ENCODE results near the gene GMDS.
A peak's percentile ranks its signal among the peaks of the same experiment; 100 is the strongest.

Gene GMDS

DNA sequence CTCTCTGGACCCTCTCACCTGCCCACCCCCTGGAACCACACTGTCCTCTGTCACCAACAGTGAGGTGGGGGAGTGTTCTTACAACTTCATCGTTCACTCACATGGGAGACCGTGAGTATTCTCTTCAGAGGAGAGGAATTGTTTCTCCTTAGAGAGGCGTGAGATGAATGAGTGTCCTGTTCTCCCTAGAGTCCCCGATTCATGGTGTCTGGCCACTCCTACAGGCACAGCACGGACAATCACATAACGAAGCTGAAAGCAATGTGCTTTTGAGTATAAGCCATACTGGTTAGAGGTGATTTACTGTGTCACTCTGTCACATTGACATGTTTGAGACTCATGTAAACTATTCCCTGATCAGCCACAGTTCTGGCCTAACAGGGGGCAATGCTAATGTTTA lies 581.1 kb downstream of the GMDS start:
- no peak for DNase-seq
- Histone ChIP-seq H2AK5ac (ENCODE audit: low read length) (no peak overlapping the region), H3K79me2 (ENCODE audit: control insufficient read depth, insufficient read depth, low read length, poor library complexity) (no peaks in the 10 kb centered on the region), H3K18ac (ENCODE audit: low read length) (no peak overlapping the region), H4K8ac (ENCODE audit: low read depth, low read length) (no peak overlapping the region), H4K91ac (ENCODE audit: low read depth, low read length) (no peak overlapping the region), H3K36me3 (ENCODE audit: control insufficient read depth in 1 of 2, insufficient read depth in 2 of 2, low read length in 2 of 2) (no peaks in the 10 kb centered on the region), H3K4me2 (ENCODE audit: low read length) (no peak overlapping the region), H2BK12ac (ENCODE audit: low read length) (no peak overlapping the region), H3K27ac (ENCODE audit: low read depth, low read length) (no peak overlapping the region), H3K9me3 (ENCODE audit: insufficient read depth, low read depth, low read length) (peaks cover 2% of the 10 kb centered on the region), H2BK120ac (ENCODE audit: insufficient read depth, low read length, poor library complexity) (no peak overlapping the region), H3K4ac (ENCODE audit: low read depth, low read length) (no peak overlapping the region), H3K23ac (ENCODE audit: low read length) (no peak overlapping the region), H4K12ac (ENCODE audit: low read depth, low read length) (no peak overlapping the region), H2AFZ (ENCODE audit: insufficient read depth, low read length, poor library complexity) (no peak overlapping the region), H3K4me1 (ENCODE audit: control insufficient read depth in 1 of 2, insufficient read depth in 2 of 2, low read length in 2 of 2) (no peaks in the 10 kb centered on the region), H3K9ac (ENCODE audit: low read length) (no peak overlapping the region), H3K4me3 (ENCODE audit: low read depth, low read length) (no peak overlapping the region), H2BK5ac (ENCODE audit: low read depth, low read length, poor library complexity) (no peak overlapping the region), H3K27me3 (ENCODE audit: insufficient read depth, low read length) (no peaks in the 10 kb centered on the region), H3K79me1 (ENCODE audit: low read length) (no peaks in the 10 kb centered on the region), H3K14ac (ENCODE audit: low read length) (no peak overlapping the region)
- WGBS (ENCODE audit: extremely low coverage, insufficient coverage, insufficient read length), result no CpG with 5 or more reads among the region's 6 CpGs

DNA sequence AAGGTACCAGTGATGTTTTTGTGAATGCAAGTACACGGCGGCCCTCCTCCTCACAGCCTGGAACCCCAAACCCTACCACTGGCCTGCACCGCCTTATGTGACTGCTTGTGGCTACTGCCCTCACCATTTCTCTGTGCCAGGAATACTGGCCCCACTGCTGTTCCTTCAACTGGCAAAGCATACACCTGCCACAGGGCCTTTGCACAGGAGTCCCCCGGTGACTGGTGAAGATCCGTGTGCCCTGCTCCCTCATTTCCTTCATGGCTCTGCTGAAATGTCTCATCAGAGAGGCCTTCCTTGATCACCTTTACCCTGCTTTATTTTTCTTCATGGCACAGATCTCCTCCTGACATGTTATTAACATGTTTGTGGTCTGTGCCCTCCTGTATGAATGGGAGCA lies 581.9 kb downstream of the GMDS start:
- Histone ChIP-seq H2BK5ac (ENCODE audit: low read depth, low read length, poor library complexity) (no peak overlapping the region), H3K4me3 (ENCODE audit: low read depth, low read length) (no peak overlapping the region), H2AFZ (ENCODE audit: insufficient read depth, low read length, poor library complexity) (no peak overlapping the region), H3K36me3 (ENCODE audit: control insufficient read depth in 1 of 2, insufficient read depth in 2 of 2, low read length in 2 of 2) (no peaks in the 10 kb centered on the region), H3K4ac (ENCODE audit: low read depth, low read length) (no peak overlapping the region), H3K27me3 (ENCODE audit: insufficient read depth, low read length) (no peaks in the 10 kb centered on the region), H3K79me2 (ENCODE audit: control insufficient read depth, insufficient read depth, low read length, poor library complexity) (no peaks in the 10 kb centered on the region), H3K23ac (ENCODE audit: low read length) (no peak overlapping the region), H3K4me2 (ENCODE audit: low read length) (no peak overlapping the region), H3K79me1 (ENCODE audit: low read length) (no peaks in the 10 kb centered on the region), H4K12ac (ENCODE audit: low read depth, low read length) (no peak overlapping the region), H4K91ac (ENCODE audit: low read depth, low read length) (no peak overlapping the region), H2AK5ac (ENCODE audit: low read length) (no peak overlapping the region), H3K9me3 (ENCODE audit: insufficient read depth, low read depth, low read length) (peaks cover 2% of the 10 kb centered on the region), H3K9ac (ENCODE audit: low read length) (no peak overlapping the region), H3K18ac (ENCODE audit: low read length) (no peak overlapping the region), H4K8ac (ENCODE audit: low read depth, low read length) (no peak overlapping the region), H2BK12ac (ENCODE audit: low read length) (no peak overlapping the region), H3K4me1 (ENCODE audit: control insufficient read depth in 1 of 2, insufficient read depth in 2 of 2, low read length in 2 of 2) (no peaks in the 10 kb centered on the region), H3K27ac (ENCODE audit: low read depth, low read length) (no peak overlapping the region), H3K14ac (ENCODE audit: low read length) (no peak overlapping the region), H2BK120ac (ENCODE audit: insufficient read depth, low read length, poor library complexity) (no peak overlapping the region)
- no CpG with 5 or more reads among the region's 5 CpGs for WGBS (ENCODE audit: extremely low coverage, insufficient coverage, insufficient read length)
- DNase-seq, result no peak

DNA sequence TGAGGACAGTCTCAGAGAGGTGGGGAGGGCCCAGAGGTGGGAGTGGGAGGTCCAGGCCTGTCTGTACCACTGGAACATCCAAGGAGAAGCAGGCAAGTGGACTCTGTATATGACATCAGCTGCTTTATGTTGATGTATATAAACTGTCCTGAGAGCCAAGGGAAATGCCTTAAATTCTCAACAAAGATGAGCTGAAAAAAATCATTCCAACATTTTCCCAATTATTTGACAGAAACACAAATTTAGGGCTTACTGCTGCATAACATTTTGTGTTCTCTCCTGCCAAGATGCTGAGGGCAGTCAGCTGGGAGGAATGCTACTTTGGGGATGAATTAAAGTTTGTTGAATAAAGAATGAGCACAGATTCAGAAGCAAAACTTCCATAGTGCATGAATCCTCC lies 582.9 kb downstream of the GMDS start:
- H3K23ac ChIP-seq (ENCODE audit: low read length), result no peak overlapping the region
- no peak overlapping the region for H2AK5ac ChIP-seq (ENCODE audit: low read length)
- H3K4me1 ChIP-seq (ENCODE audit: control insufficient read depth in 1 of 2, insufficient read depth in 2 of 2, low read length in 2 of 2), result no peaks in the 10 kb centered on the region
- H3K18ac ChIP-seq (ENCODE audit: low read length), result no peak overlapping the region
- no peak overlapping the region for H3K4ac ChIP-seq (ENCODE audit: low read depth, low read length)
- no peak overlapping the region for H4K8ac ChIP-seq (ENCODE audit: low read depth, low read length)
- H3K9ac ChIP-seq (ENCODE audit: low read length), result no peak overlapping the region
- H2BK12ac ChIP-seq (ENCODE audit: low read length), result no peak overlapping the region
- H2BK120ac ChIP-seq (ENCODE audit: insufficient read depth, low read length, poor library complexity), result no peak overlapping the region
- peaks cover 2% of the 10 kb centered on the region for H3K9me3 ChIP-seq (ENCODE audit: insufficient read depth, low read depth, low read length)
- H3K79me2 ChIP-seq (ENCODE audit: control insufficient read depth, insufficient read depth, low read length, poor library complexity), result no peaks in the 10 kb centered on the region
- no peak overlapping the region for H3K14ac ChIP-seq (ENCODE audit: low read length)
- H2AFZ ChIP-seq (ENCODE audit: insufficient read depth, low read length, poor library complexity), result no peak overlapping the region
- H4K12ac ChIP-seq (ENCODE audit: low read depth, low read length), result no peak overlapping the region
- H3K79me1 ChIP-seq (ENCODE audit: low read length), result no peaks in the 10 kb centered on the region
- no peak overlapping the region for H2BK5ac ChIP-seq (ENCODE audit: low read depth, low read length, poor library complexity)
- H3K27me3 ChIP-seq (ENCODE audit: insufficient read depth, low read length), result no peaks in the 10 kb centered on the region
- no peaks in the 10 kb centered on the region for H3K36me3 ChIP-seq (ENCODE audit: control insufficient read depth in 1 of 2, insufficient read depth in 2 of 2, low read length in 2 of 2)
- H3K4me3 ChIP-seq (ENCODE audit: low read depth, low read length), result no peak overlapping the region
- no peak overlapping the region for H3K4me2 ChIP-seq (ENCODE audit: low read length)
- no peak overlapping the region for H4K91ac ChIP-seq (ENCODE audit: low read depth, low read length)
- H3K27ac ChIP-seq (ENCODE audit: low read depth, low read length), result no peak overlapping the region
- no peak for DNase-seq

DNA sequence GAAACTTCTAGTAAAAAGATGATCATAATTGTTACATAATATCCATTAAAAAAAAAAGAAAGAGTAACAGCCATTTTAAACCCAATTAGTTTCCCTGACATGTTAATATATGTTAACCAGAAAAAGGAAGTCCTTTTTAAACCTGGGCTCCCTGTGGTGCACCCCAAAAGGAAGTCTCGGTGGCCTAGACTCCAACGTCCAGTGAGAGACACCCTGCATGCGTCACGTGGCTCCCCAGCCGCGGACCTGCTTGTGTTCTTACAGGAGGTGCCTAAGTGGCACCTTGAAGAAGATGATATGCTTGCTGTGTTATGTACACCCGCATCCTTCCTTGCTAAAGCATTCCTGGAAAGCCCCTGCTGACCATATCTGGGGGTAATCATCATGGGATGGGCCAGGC lies 585.6 kb downstream of the GMDS start:
- Histone ChIP-seq H3K4ac (ENCODE audit: low read depth, low read length) (no peak overlapping the region), H3K79me1 (ENCODE audit: low read length) (no peaks in the 10 kb centered on the region), H3K4me2 (ENCODE audit: low read length) (no peak overlapping the region), H3K18ac (ENCODE audit: low read length) (no peak overlapping the region), H3K14ac (ENCODE audit: low read length) (no peak overlapping the region), H2AK5ac (ENCODE audit: low read length) (no peak overlapping the region), H3K27me3 (ENCODE audit: insufficient read depth, low read length) (no peaks in the 10 kb centered on the region), H2AFZ (ENCODE audit: insufficient read depth, low read length, poor library complexity) (no peak overlapping the region), H4K91ac (ENCODE audit: low read depth, low read length) (no peak overlapping the region), H2BK12ac (ENCODE audit: low read length) (no peak overlapping the region), H3K4me3 (ENCODE audit: low read depth, low read length) (no peak overlapping the region), H3K4me1 (ENCODE audit: control insufficient read depth in 1 of 2, insufficient read depth in 2 of 2, low read length in 2 of 2) (no peaks in the 10 kb centered on the region), H3K36me3 (ENCODE audit: control insufficient read depth in 1 of 2, insufficient read depth in 2 of 2, low read length in 2 of 2) (no peaks in the 10 kb centered on the region), H3K27ac (ENCODE audit: low read depth, low read length) (no peak overlapping the region), H4K12ac (ENCODE audit: low read depth, low read length) (no peak overlapping the region), H4K8ac (ENCODE audit: low read depth, low read length) (no peak overlapping the region), H2BK120ac (ENCODE audit: insufficient read depth, low read length, poor library complexity) (no peak overlapping the region), H2BK5ac (ENCODE audit: low read depth, low read length, poor library complexity) (no peak overlapping the region), H3K23ac (ENCODE audit: low read length) (no peak overlapping the region), H3K9ac (ENCODE audit: low read length) (no peak overlapping the region), H3K9me3 (ENCODE audit: insufficient read depth, low read depth, low read length) (no peaks in the 10 kb centered on the region), H3K79me2 (ENCODE audit: control insufficient read depth, insufficient read depth, low read length, poor library complexity) (no peaks in the 10 kb centered on the region)
- peak in 1 of 2 donors; percentile 23 for DNase-seq
- no CpG with 5 or more reads among the region's 7 CpGs for WGBS (ENCODE audit: extremely low coverage, insufficient coverage, insufficient read length)
